ENCODE measurements around the gene SLC50A1.

GRCh38 chr1:155110826-155111225 lies 24.8 kb upstream of the SLC50A1 start:
- TF ChIP-seq CTCF (IDR thresholded peaks at IDR 0.05) (no peak), POLR2A (IDR thresholded peaks at IDR 0.05) (no peak)
